Endothelial cell of umbilical vein (primary cell): ENCODE measurements around the gene LHCGR. TPM values are rescaled to one million over a fixed set of nuclear protein-coding genes. Genes with fewer than 3 reads are reported as not detected.
A peak's percentile ranks its signal among the peaks of the same experiment; 100 is the strongest.

Experiments used
- BruUV-seq: library from RNA; stranded (reverse); fragments of 400-500 nt; replicated peaks from 2 replicates; lab custom pipeline; 2021; lab: Mats Ljungman, UMichigan
- CTCF ChIA-PET: fragments of 300-600, 350-600 bp; sonication (Branson Sonifier 250); formaldehyde crosslinking; loops from one replicate; lab custom pipeline; 2021; ENCODE audit warnings: antibody characterized with exemption, inconsistent platforms; lab: Charles Lee
- POLR2A ChIA-PET: fragments of 300-600, 350-600 bp; sonication (Branson Sonifier 250); formaldehyde crosslinking; loops from one replicate; lab custom pipeline; 2021; ENCODE audit warnings: antibody characterized with exemption, inconsistent platforms; lab: Charles Lee
- DNase-seq: peaks from one replicate; pipeline ENCODE4 v3.0.0-alpha.2; 2011; ENCODE audit warnings: low read depth, low spot score
- FAIRE-seq: peaks from 2 replicates; lab custom pipeline; 2011; peaks lifted over from hg19 to GRCh38; lab: Jason Lieb, UNC
- H2AFZ ChIP-seq: 2 replicates; pipeline ENCODE4 v1.6.0; 2012; ENCODE audit warnings: low read depth, low read length, control low read depth, inconsistent platforms
- H3K27ac ChIP-seq: 2 replicates; pipeline ENCODE4 v1.5.1; 2011; ENCODE audit warnings: low read depth, mild to moderate bottlenecking, control low read depth, low read length, moderate library complexity; ENCODE audit not compliant: insufficient read depth
- H3K27me3 ChIP-seq, 2 experiments: 2 replicates each; pipeline versions ENCODE4 v1.6.0 to v1.6.1; 2011; ENCODE audit warnings: low read length in 2 of 2, mixed read lengths in 1 of 2; ENCODE audit not compliant: control insufficient read depth in 2 of 2, insufficient read depth in 2 of 2
- H3K36me3 ChIP-seq, 2 experiments: 2 replicates in 1 of 2; 3 replicates in 1 of 2; pipeline ENCODE4 v1.5.1; 2011; ENCODE audit warnings: low read length in 2 of 2, mild to moderate bottlenecking in 1 of 2, moderate library complexity in 1 of 2; ENCODE audit not compliant: control insufficient read depth in 2 of 2, insufficient read depth in 2 of 2; ENCODE audit errors: extremely low read depth in 1 of 2
- H3K4me1 ChIP-seq: 3 replicates; pipeline ENCODE4 v1.5.1; 2011; ENCODE audit warnings: mild to moderate bottlenecking, low read length; ENCODE audit not compliant: control insufficient read depth, insufficient read depth; ENCODE audit errors: extremely low read depth
- H3K4me2 ChIP-seq: 2 replicates; pipeline ENCODE4 v1.6.1; 2011; ENCODE audit warnings: low read length, control low read depth, mixed read lengths; ENCODE audit not compliant: insufficient read depth
- H3K4me3 ChIP-seq, 3 experiments: fragments of 200-600 bp in 1 of 3; sonication (generic), shearing (Covaris generic) in 1 of 3; replicated peaks in 1 of 3; 2 replicates each; pipeline ENCODE4 v1.5.1; 2011 to 2016; ENCODE audit warnings: control low read depth in 3 of 3, low read length in 3 of 3, mild to moderate bottlenecking in 2 of 3, inconsistent platforms in 1 of 3, low read depth in 1 of 3, moderate library complexity in 1 of 3; ENCODE audit not compliant: insufficient read depth in 1 of 3
- H3K79me2 ChIP-seq: 2 replicates; pipeline ENCODE4 v1.6.0; 2012; ENCODE audit warnings: low read length, inconsistent platforms; ENCODE audit not compliant: control insufficient read depth, insufficient read depth
- H3K9ac ChIP-seq: replicated peaks from 2 replicates; pipeline ENCODE3; 2011; ENCODE audit warnings: low read length, control low read depth; ENCODE audit not compliant: insufficient read depth; ENCODE audit errors: extremely low read depth
- H3K9me1 ChIP-seq: replicated peaks from 3 replicates; pipeline ENCODE4 v1.6.0; 2011; ENCODE audit warnings: mild to moderate bottlenecking, low read length; ENCODE audit not compliant: control insufficient read depth, insufficient read depth; ENCODE audit errors: extremely low read depth
- H3K9me3 ChIP-seq: replicated peaks from 2 replicates; pipeline ENCODE4 v1.5.1; 2012; ENCODE audit warnings: low read length, inconsistent platforms; ENCODE audit not compliant: control insufficient read depth, insufficient read depth
- H4K20me1 ChIP-seq: replicated peaks from 2 replicates; pipeline ENCODE3; 2011; ENCODE audit warnings: mild to moderate bottlenecking, low read length; ENCODE audit not compliant: control insufficient read depth, insufficient read depth; ENCODE audit errors: extremely low read depth
- CTCF ChIP-seq, 2 donors: IDR thresholded peaks; 1 replicate in 1 of 2; 2 replicates in 1 of 2; pipeline ENCODE4 v1.5.1; 2011; ENCODE audit warnings: low read length in 2 of 2, mild to moderate bottlenecking in 2 of 2, moderate library complexity in 2 of 2, control low read depth in 1 of 2, inconsistent platforms in 1 of 2, low read depth in 1 of 2; ENCODE audit not compliant: insufficient read depth in 1 of 2; ENCODE audit errors: extremely low read depth in 1 of 2
- EZH2 ChIP-seq: IDR thresholded peaks from 2 replicates; pipeline ENCODE4 v1.6.1; 2012; ENCODE audit warnings: borderline replicate concordance, low read depth, mild to moderate bottlenecking, moderate library complexity, low read length, inconsistent platforms; ENCODE audit not compliant: severe bottlenecking
- JUN ChIP-seq: IDR thresholded peaks from 2 replicates; pipeline ENCODE4 v1.6.1; 2011; ENCODE audit warnings: borderline replicate concordance, low read depth; ENCODE audit not compliant: insufficient read length, insufficient read depth
- MAX ChIP-seq: IDR thresholded peaks from 2 replicates; pipeline ENCODE4 v1.6.1; 2011; ENCODE audit not compliant: insufficient read depth, insufficient read length
- MYC ChIP-seq: IDR thresholded peaks from one replicate; pipeline ENCODE4 v1.6.1; 2011; ENCODE audit warnings: mild to moderate bottlenecking, low read depth, low read length
- dilution Hi-C: fragments of 300-500 bp; cut with MboI; formaldehyde crosslinking; loops from one replicate; pipeline ENCODE4 v1.15.0; 2019; ENCODE audit warnings: low sequenced_read_pairs; ENCODE audit not compliant: extremely low pct_ligation_motif_present
- intact Hi-C: fragments of 100-400 bp; cut with micrococcal nuclease; formaldehyde crosslinking; loops from one replicate; pipeline ENCODE4 v1.10.0; 2022
- polyA plus RNA-seq, 4 experiments: library from polyadenylated mRNA; depleted of rRNA in 3 of 4; stranded (reverse) in 3 of 4; unstranded in 1 of 4; fragments of >200 nt; gene quantifications; 2 replicates each; pipeline versions ENCODE4 v1.2.1 to v1.2.3, GENCODE V29; 2011 to 2012; ENCODE audit warnings: missing spikeins in 1 of 4
- total RNA-seq: library from RNA; stranded (reverse); gene quantifications from 2 replicates; pipeline ENCODE4 v1.2.3, GENCODE V29; 2021

LHCGR gene
- total and polyA plus RNA-seq, 2 donors (not counting 3 experiments of a cell fraction or from before 2014, with no cell fraction given) = not detected

GRCh38 chr2:48651158-48651790 is 104.2 kb downstream of the LHCGR start:
- H2AFZ ChIP-seq = no peak overlapping the region
- peak; percentile 47 for DNase-seq

More at GRCh38 chr2:48651158-48651790, 104.2 kb downstream of the LHCGR start:
- no peak overlapping the region for H3K4me3 ChIP-seq
- no peak overlapping the region for H3K9ac ChIP-seq
- no peaks in the 10 kb centered on the region for H3K9me3 ChIP-seq
- ChIA-PET POLR2A (no interaction called here), CTCF (no interaction called here)
- H3K9me1 ChIP-seq = no peaks in the 10 kb centered on the region
- peak; percentile 72 for FAIRE-seq
- intact Hi-C loops (no loop called here), dilution Hi-C loops (no loop called here)
- no TSS peak for BruUV-seq
- peak; percentile 41 for TF ChIP-seq JUN
- no peak for TF ChIP-seq MYC
- TF ChIP-seq EZH2 = no peak
- TF ChIP-seq MAX = no peak
- no peak for TF ChIP-seq CTCF (IDR thresholded peaks at IDR 0.05; ENCODE audit: extremely low read depth in 1 of 2, insufficient read depth in 1 of 2, low read depth in 1 of 2, low read length in 2 of 2)
- no peaks in the 10 kb centered on the region for H4K20me1 ChIP-seq
- no peaks in the 10 kb centered on the region for H3K36me3 ChIP-seq
- no peaks in the 10 kb centered on the region for H3K4me1 ChIP-seq
- H3K79me2 ChIP-seq = no peaks in the 10 kb centered on the region
- H3K4me2 ChIP-seq = no peak overlapping the region
- no peak overlapping the region for H3K27ac ChIP-seq
- no peaks in the 10 kb centered on the region for H3K27me3 ChIP-seq
